Germinal center (tissue), 1 donor: ENCODE data around the gene NEIL3.

Experiments used
- DNase-seq: peaks from one replicate; pipeline ENCODE4 v3.0.0; 2012; ENCODE audit warnings: mixed read lengths, low spot score

NEIL3 gene, protein sequence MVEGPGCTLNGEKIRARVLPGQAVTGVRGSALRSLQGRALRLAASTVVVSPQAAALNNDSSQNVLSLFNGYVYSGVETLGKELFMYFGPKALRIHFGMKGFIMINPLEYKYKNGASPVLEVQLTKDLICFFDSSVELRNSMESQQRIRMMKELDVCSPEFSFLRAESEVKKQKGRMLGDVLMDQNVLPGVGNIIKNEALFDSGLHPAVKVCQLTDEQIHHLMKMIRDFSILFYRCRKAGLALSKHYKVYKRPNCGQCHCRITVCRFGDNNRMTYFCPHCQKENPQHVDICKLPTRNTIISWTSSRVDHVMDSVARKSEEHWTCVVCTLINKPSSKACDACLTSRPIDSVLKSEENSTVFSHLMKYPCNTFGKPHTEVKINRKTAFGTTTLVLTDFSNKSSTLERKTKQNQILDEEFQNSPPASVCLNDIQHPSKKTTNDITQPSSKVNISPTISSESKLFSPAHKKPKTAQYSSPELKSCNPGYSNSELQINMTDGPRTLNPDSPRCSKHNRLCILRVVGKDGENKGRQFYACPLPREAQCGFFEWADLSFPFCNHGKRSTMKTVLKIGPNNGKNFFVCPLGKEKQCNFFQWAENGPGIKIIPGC

DNA sequence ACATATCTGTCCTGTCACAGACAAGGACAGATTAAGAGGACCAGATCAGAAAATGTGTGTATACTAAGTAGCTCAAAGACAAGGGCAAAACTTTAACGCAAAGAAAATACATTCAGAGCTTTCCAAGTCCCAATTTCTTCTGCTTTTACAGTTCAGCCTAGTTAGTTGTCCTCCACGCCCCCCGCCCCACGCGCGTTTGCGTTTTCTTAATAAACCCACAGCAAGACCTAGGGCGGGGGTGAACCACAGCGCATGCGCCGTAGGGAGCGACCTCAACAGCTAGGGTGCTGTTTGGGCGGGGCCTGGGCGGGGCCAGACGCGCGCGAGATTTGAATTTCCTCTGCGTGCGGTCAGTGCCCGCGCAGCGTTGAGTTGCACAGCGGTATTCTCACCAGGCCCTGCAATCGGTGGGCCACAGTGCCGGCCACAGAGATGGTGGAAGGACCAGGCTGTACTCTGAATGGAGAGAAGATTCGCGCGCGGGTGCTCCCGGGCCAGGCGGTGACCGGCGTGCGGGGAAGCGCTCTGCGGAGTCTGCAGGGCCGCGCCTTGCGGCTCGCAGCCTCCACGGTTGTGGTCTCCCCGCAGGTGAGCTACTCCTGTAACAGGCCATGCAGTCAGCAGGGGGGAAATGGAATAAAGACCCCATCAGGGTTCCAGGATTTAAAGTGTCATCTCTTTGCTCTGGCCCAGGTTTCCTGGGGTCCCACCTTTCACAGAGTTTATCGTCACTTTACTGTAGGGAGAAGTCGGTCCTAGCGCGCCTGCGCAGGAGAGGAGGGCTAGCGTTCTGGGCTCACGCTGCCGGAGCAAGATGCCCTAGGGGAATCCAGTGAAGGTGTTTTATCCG lies at the start of gene NEIL3:
Gene NEIL3, plus strand, starts transcription at position 353 of the 850 bp plus-strand sequence. Its CDS starts 80 bp downstream, at position 433.
- peak; percentile 92 for DNase-seq

DNA sequence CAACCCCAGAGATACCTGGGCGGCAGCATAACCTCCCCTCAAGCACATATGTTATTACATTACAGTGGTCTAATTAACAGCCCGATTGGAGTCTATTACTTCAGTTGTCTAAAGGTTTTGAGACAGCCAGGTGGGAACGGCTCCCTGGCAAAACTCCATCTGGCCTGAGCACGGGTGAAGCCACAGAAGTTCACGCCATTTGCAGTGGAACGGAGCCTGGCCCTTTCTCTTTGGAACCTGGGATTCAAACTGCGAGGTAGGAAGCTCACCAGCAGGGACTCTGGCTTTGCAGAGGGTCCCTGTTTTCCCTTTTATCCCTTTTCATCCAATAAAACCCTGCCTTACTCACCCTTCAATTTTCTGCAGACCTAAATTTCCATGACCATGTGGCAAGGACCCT lies 45.9 kb upstream of the NEIL3 start:
- DNase-seq = no peak

DNA sequence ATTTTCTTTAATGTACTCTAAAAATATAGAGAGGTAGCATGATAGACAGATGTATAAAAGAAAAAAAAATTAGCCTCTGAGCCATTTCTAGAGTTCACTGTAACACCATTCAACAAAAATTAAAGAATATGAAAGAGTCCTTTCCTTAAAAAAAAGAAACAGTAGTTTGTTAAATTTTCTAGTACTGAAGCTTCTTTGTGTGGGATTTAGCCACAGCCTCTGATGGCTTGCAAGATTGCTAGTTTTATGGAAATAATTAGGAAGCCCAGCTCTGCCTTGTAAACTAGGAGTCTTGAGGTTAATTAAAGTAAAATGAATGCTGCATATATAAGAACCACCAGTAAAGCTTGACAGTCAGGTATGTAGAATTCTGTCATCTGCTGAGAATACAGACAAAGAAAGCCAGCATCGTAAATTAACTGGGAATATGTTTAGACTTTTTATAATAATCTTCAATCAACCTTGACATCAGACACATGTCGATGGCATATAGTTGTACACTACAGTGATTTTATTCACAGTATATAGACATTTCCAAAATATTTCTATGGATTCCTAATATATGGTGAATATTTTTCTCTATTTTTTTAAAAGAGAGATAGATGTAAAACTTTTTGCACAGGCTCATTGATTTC lies 44.8 kb upstream of the NEIL3 start:
- DNase-seq = no peak

DNA sequence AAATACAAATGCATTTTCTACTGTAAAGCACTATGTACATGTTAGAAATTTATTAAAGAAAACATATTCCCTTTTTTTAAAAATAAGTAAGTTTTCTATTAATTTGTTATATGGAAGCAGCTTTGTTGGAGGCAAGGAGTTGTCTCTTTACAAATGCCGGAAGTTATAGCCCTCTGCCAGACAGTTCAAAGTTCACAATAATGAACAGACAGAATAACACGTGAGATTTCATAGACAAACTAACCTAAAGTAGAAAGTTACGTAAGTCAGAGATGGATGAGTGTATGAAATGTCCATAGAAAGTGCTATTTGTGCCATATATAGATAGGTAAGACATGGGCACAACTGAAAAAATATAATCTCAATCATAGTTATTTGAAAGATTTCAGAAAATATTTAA lies 43.9 kb upstream of the NEIL3 start:
- DNase-seq = no peak

DNA sequence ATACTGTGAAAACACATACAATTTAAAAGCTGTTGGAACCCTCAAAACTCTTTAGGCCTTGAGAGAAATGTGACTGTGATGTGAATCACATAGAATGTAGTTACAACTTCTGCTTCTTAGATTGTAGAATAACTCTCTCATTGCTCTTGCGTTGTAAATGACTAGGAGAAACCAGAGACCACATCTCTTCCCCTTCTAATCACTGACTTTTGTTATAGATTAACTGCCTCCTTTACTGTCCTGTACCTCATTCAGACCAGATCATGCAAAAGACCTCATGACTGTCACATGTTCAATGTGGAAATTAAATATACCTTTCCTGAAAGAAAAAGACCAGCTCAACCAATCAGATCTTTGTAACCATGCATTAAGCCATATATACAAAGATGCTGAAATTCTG lies 43.2 kb upstream of the NEIL3 start:
- no peak for DNase-seq

DNA sequence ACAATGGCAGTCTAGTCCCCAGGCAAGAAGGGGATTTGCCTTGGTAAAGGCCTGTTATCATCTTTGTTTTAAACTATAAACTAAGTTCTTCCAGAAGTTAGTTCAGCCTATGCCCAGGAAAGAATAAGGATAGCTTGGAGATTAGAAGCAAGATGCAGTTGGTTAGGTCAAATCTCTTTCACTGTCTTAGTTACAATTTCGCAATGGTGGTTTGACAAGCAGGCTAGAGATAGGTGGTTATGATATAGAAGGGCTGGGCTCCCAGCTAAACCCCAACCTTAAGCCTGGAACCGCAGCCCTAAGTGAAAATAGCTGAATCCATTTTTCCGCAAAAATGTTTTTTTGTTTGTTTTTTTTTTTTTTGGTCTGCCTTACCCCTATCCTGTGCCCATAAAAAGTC lies 41.8 kb upstream of the NEIL3 start:
- no peak for DNase-seq

DNA sequence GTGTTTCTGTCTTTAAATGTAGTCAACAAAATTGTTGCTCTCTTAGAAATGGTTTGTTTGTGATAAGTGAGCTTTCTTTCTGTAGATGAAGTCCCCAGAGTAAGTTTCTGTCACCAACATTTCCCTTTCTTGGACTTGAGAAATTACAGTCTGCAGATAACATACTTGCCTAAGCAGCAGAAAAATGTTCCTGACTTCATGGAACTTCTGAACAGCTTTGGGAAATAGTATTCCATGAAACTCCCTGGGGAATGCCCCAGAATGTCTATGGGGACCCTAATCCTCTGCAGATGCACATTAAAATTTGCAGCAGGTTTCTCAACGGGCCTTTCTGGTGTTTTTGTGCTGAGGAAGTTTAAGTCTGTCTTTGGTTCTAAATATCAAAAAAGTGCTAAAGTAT lies 38.6 kb upstream of the NEIL3 start:
- DNase-seq = no peak

DNA sequence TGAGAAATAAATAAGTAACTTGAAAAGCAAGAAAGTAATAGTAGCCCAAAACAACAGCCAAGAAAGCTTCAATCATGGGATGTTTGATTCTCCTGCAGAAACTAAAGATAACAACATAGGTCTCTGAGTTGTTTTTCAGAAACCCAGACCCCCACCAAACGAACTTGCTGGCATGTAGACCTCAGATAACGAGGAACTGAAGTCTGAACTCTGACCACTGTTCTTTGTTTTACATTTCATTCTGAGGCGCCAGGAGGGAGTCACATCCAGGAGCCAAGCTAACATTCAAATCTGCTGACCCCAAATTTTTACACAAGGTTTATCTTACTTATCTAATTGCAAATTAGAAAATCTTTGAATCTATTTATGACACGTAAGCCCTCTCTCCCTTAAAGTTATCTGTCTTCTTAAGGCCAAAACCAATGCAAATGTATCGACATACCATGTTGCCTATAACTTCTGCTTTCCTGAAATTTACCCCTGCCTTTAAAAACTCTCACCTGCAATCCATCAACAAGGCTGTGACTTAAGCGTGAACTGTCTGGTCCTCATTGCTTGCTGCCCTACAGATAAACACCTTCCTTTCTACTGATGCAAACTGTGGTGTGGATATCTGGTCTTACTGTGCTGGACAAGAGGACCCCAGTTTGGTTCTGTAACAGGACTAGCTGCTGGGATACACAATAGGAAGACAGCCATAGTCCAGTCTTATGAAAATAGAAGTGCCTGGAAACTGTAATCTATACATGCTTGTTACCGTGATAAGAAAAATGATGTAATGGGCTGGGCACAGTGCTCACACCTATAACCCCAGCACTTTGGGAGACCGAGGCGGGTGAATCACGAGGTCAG lies 37.5 kb upstream of the NEIL3 start:
- no peak for DNase-seq

DNA sequence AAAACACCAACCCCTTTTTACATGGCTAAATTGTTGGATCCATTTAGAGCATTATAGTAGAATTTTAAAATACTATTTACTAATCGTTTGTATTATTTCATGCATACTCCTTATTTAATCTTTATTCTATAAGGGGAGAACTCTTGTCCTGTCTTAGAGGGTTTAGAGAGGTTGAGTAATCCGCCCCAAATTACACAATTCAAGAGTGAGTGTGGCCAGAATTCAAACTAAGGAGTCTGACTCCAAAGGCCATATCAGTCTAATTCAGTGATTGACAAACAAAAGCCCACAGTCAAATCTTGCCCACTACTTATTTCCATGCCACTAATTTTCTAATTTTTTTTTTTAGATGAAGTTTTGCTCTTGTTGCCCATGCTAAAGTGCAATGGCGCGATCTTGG lies 33.7 kb upstream of the NEIL3 start:
- DNase-seq = no peak

DNA sequence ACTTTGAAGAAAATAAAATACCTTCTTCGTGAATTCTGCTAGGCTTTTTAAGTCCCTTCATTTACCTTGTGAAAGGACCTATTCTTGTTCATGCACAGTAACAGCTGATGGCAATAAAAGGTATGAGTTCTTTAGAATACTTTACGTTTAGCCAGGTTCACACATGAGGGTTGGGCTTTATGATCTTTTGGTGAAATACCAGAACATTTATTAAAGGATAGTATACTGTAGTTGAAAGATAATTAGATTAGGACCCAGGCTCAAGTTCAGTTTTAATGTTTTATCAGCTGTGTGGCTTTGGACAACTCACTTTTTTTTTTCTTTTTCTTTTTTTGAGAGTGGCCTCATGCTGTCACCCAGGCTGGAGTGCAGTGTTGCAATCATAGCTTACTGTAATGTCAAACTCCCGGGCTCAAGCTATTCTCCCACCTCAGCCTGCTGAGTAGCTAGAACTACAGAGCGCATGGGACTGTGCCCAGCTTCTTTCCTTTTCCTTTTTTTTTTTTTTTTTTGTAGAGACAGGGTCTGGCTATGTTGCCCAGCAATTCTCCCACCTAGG lies 28.2 kb upstream of the NEIL3 start:
- DNase-seq = no peak

DNA sequence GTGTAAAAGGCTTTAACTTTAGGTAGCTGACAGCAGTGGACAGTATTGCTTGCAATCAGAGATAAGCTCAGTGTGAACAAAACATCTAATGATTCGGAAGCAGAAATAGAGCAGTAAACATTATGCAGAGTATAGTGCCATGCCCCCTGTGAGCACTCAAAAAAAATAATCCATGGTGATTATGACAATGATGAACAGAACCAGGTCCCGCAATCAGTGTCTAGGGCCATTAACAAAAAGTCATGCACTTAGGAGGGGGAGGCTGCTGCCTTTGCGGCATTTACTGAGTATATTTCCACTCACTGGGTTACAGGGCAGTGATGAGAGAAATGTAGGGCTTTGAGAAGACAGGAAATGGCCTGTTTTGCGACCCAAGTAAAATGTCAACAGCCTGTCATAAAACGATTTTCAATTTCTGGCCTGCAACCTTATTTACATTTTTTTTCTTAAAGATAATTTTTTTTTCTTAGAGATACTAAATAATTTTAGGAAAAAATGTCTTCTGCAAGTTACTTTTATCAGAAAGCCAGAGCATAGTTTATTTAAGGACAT lies 27.3 kb upstream of the NEIL3 start:
- DNase-seq = no peak

DNA sequence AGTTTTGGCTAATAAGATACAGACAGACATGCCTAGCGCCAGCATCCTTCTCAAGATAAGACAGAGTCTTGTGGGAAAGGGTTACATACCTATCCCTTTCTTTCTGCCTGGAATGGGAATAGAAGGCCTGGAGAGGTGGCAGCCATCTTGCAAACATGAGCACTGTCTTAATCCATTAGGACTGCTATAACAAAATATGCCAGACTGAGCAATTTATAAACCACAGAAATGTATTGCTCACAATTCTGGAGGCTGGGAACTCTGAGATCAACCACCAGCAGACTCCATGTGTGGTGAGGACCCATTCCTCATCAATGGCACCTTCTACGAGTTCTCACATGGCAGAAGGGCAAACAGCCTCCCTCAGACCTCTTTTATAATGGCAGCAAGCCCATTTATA lies 26.5 kb upstream of the NEIL3 start:
- no peak for DNase-seq

DNA sequence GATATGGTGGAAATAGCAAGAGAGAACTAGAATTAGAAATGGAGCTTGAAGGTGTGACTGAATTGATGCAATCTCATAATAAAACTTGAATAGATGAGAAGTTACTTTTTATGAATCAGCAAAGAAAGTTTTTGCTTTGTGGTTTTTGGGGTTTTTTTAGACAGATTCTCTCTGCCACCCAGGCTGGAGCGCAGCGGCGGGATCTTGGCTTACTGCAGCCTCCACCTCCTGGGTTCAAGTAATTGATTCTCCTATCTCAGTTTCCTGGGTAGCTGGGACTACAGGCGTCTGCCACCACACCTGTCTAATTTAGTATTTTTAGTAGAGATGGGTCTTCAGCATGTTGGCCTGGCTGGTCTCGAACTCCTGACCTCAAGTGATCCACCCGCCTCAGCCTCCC lies 23.7 kb upstream of the NEIL3 start:
- DNase-seq = no peak

DNA sequence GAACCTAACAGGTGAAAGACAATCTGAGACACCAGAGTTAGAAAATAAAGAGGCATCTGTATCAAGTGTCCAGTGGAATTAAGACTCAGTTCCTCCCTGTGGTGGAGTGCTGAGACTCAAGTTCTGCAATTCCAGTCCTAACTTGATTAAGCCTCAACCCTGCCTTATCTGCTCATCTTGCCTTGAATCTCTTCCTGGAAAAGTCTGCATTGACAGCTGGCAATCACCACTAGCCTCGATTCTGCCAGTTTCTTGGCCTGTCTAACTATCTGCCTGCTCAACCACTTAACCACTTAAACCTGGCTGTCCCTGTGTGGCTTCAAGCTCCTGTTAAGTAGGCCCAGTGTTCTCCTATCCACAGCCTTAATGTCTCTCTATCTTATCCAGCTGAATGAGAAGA lies 22.4 kb upstream of the NEIL3 start:
- no peak for DNase-seq

DNA sequence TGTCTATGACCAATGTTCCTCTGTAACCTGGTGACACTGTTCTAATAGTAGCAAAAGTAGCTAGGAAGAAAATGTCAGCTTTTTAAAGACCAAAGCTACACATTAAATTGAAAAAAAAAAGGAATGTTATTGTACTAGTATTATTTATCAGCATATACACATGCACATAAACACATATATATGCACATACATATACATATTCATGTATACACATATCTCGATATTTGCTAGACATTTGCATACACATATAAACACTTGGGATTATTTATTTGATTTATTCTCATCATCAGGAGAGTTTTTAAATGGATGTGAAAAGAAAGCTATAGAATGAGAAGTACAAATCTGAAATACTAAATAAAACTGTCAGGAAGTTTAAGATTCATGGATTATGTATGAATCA lies 21.3 kb upstream of the NEIL3 start:
- DNase-seq = no peak

DNA sequence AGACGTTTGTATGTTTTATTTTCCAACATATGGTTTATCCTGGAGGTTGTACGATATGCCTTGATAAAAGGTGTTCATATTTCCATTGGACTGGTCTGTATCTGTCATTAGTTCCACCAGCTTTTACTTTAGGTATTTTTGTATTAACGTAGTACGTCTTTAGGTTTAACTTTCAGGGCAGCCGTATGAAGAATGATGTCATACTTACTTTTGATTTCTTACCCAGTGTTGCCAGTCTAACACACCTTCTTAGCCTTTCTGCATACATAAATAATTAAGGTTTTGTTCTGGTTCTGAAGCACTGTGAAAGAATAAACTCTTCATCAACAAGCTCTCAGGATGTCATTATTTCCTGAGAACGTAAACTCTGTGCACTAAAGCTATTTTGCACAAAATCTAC lies 18.9 kb upstream of the NEIL3 start:
- DNase-seq = no peak

DNA sequence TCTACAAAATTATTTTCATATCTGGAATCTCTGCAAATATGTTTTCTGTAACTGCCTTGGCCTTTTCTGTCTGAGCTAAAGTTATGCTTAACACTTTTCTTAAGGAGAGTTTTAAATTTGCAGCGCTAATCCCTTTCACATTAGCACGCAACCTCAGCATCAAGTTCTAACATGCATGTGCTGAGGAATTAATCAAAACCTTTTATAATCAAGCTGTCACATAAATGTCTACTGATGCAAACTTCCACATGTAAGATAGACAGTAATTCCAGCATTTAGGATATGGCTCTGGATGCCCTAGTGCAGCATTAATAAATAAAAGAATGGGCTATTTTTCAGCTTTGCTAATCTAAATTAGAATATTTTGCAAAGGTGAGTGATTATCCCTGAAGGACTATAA lies 17.5 kb upstream of the NEIL3 start:
- DNase-seq = no peak

DNA sequence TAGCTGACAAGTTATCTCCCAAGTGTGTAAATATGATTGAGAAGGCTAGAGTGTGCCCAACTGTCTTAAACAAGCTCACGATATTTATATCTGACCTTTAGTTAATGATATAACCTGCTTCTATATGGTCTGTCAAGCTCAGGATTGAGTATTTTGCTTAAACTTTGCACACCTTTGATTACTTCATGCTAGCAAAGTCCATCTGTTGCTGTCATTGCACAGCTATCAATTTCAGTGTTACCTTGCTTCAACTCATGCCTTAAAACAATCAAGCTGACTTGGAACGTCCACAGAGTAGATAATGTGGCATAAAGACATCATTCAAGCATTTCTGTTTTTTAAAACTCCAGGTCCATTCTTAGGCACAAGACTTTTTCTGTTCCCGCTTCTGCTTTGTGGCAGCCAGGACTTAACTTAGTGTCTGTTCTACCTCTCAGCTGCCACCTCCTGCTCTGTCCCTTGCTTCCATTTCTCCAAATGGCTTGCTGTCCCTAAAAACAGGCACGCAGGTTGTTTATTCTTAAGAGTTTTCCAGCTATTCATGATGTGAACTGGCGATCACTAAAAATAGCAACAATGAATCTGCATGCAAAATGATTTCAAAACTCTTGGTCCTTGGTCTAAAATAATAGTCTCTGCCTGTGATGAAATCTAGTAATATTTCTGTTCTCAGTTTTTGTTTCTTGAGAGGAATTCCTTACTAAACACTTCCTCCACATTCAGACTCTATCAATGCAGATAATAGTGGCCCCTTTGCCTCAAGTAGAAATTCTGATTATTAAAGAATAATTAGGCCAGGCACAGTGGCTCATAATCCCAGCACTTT lies 16.3 kb upstream of the NEIL3 start:
- DNase-seq = no peak

DNA sequence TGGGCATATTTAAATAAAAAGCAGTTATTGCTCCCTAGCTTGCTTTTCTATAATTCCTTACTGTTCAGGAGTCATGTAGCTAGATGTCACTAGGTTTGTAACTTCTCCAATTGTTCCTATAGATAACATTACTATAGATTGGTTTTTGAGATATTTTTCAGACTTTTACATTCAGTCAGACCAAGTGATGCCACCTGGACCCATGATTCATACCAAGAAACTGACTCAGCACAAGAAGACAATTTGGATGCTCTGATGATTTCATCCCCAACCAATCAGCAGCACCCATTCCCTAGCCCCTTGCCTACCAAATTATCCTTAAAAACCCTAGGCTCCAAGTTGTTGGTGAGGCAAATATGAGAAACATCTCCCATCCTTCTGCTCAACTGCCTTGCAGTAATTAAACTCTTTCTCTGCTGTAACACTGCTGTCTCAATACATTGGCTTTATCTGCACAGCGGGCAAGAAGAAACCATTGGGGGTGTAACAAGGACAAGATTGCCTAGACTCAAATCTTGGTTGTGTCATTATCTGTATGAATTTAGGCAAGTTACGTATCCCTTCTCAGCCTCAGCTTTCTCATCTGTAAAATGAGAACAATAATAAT lies 11.8 kb upstream of the NEIL3 start:
- no peak for DNase-seq
